ENCODE data around the gene KIF14.

KIF14 gene

GRCh38 chr1:200620273-200621131, at the start of gene KIF14:
TSS of gene KIF14 (minus strand) at chr1:200620751. CDS start at chr1:200618723, 2,028 bp downstream.
- Histone ChIP-seq H3K9me3 (ENCODE audit: control insufficient read depth, insufficient read depth, low read length) (no peaks in the 10 kb centered on the region), H3K9ac (ENCODE audit: low read depth, low read length) (peak within 1 kb of the TSS; percentile 86), H3K36me3 (ENCODE audit: insufficient read depth, low read length) (peaks cover 11% of the 10 kb centered on the region), H3K4me1 (ENCODE audit: insufficient read depth, low read length) (peaks cover 5% of the 10 kb centered on the region; the same call in 1 of the 2 replicates)

GRCh38 chr1:200669314-200670241, 49.0 kb upstream of the KIF14 start, which contains the start of gene DDX59:
TSS of gene DDX59 (minus strand) at chr1:200669907. CDS start at chr1:200666740, 3,167 bp downstream.
- Histone ChIP-seq H3K9me3 (ENCODE audit: control insufficient read depth, insufficient read depth, low read length) (no peaks in the 10 kb centered on the region), H3K36me3 (ENCODE audit: insufficient read depth, low read length) (no peaks in the 10 kb centered on the region; the same call in 1 of the 2 replicates), H3K9ac (ENCODE audit: low read depth, low read length) (peak within 1 kb of the TSS; percentile 96), H3K4me1 (ENCODE audit: insufficient read depth, low read length) (peaks cover 15% of the 10 kb centered on the region)

DNA sequence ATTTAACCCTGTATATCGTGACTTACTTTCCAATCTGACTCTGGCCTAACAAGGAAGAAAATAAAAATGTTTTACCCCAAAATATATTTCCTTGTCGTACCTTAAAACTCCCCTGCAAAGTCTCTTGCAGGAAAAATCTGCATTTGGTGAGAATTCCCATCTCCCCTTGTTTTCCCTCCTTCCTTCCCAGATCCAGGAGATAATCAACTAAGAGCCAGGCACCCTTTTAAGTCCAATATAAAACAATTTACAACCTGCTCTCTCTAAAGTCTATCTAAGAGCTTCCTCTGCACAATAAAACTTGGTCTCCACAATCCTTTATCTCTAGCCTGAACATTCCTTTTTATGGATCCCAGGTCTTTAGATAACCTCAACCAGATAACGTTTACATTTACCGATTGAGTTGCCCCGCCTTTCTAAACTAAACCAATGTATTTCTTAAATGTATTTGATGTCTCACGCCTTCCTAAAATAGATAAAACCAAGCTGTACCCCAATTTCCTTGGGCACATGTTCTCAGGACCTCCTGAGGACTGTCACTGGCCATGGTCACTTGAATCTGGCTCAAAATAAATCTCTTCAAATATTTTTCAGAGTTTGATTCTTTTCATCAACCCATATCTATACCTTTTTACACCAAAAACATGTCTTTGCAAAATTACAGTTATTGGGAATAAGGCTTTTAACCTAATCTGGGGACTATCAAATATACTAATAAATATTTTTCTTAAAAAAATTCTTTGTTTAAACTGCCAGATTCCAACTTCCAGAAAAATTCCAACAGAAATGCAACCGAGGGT, 48.2 kb upstream of the KIF14 start:
- H3K9me3 ChIP-seq (ENCODE audit: control insufficient read depth, insufficient read depth, low read length) = no peaks in the 10 kb centered on the region
- peaks cover 15% of the 10 kb centered on the region for H3K4me1 ChIP-seq (ENCODE audit: insufficient read depth, low read length)
- peak overlapping the region; percentile 96 for H3K9ac ChIP-seq (ENCODE audit: low read depth, low read length)
- no peaks in the 10 kb centered on the region; the same call in 1 of the 2 replicates for H3K36me3 ChIP-seq (ENCODE audit: insufficient read depth, low read length)

DNA sequence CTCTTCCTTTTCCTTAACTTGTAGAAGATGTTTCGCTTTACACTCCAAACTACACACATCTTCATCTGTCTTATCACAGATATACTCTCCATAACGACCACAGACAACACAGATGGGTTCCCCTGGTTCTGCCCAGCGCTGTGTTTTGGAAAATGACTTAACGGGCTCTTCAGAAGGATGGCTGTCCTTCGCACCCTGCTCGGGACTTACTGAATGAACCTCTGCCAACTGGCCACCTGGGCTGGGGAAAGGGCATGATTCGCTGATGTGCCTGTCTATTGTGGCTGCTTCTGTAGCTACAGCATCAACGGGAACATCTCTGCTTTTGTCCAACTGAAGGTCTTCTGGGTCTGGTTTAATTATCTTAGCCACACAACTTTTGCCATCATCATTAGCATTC, 45.8 kb upstream of the KIF14 start:
- H3K9me3 ChIP-seq (ENCODE audit: control insufficient read depth, insufficient read depth, low read length) = no peaks in the 10 kb centered on the region
- peaks cover 15% of the 10 kb centered on the region for H3K4me1 ChIP-seq (ENCODE audit: insufficient read depth, low read length)
- no peaks in the 10 kb centered on the region; the same call in none of the 2 replicates for H3K36me3 ChIP-seq (ENCODE audit: insufficient read depth, low read length)
- H3K9ac ChIP-seq (ENCODE audit: low read depth, low read length) = no peak overlapping the region

GRCh38 chr1:200665861-200666260, 45.3 kb upstream of the KIF14 start:
- H3K9me3 ChIP-seq (ENCODE audit: control insufficient read depth, insufficient read depth, low read length) = no peaks in the 10 kb centered on the region
- peaks cover 1% of the 10 kb centered on the region for H3K36me3 ChIP-seq (ENCODE audit: insufficient read depth, low read length)
- H3K9ac ChIP-seq (ENCODE audit: low read depth, low read length) = no peak overlapping the region
- peaks cover 15% of the 10 kb centered on the region for H3K4me1 ChIP-seq (ENCODE audit: insufficient read depth, low read length)

- Histone ChIP-seq H3K9ac (ENCODE audit: low read depth, low read length) (no peak overlapping the region), H3K9me3 (ENCODE audit: control insufficient read depth, insufficient read depth, low read length) (no peaks in the 10 kb centered on the region), H3K36me3 (ENCODE audit: insufficient read depth, low read length) (peaks cover 9% of the 10 kb centered on the region), H3K4me1 (ENCODE audit: insufficient read depth, low read length) (peaks cover 9% of the 10 kb centered on the region)
Observed at GRCh38 chr1:200660719-200661118, 40.2 kb upstream of the KIF14 start.

- H3K36me3 ChIP-seq (ENCODE audit: insufficient read depth, low read length) = peaks cover 12% of the 10 kb centered on the region
Observed at GRCh38 chr1:200659269-200659668, 38.7 kb upstream of the KIF14 start.

DNA sequence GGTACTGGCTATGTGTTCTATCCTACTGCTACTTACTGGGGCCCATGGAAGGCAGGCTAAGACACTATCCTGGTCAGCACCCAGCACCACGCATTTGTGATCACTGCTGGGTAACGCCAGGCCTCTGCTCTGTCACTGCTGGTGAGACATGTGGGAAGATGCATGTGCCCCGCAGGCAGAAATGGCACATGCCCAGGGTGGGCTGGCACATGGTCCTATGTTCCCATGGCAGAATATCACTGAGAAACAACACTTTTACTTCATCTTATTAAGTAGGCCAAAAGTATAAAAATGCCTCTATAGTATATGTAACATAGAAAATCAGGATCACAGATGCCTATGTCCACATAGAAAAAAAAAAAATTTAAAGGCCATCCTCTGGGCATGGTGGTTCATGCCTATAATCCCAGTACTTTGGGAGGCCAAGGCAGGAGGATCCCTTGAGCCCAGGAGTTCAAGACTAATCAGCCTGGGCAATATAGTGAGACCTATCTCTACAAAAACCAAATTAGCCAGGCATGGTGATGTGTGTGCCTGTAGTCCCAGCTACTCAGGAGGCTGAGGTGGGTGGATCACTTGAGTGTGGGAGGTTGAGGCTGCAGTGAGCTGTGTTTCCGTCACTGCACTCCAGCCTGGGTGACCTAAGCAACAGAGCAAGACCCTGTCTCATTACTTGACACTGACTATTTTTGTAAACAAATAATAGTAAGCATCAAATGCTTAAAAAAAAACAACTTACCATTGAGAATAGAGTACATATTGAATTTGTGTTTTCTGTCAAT, 37.7 kb upstream of the KIF14 start:
- peaks cover 16% of the 10 kb centered on the region for H3K4me1 ChIP-seq (ENCODE audit: insufficient read depth, low read length)
- no peak overlapping the region for H3K9ac ChIP-seq (ENCODE audit: low read depth, low read length)
- H3K36me3 ChIP-seq (ENCODE audit: insufficient read depth, low read length) = peaks cover 12% of the 10 kb centered on the region
- H3K9me3 ChIP-seq (ENCODE audit: control insufficient read depth, insufficient read depth, low read length) = no peaks in the 10 kb centered on the region

More at GRCh38 chr1:200659269-200659668, 38.7 kb upstream of the KIF14 start:
- Histone ChIP-seq H3K4me1 (ENCODE audit: insufficient read depth, low read length) (peaks cover 15% of the 10 kb centered on the region), H3K9me3 (ENCODE audit: control insufficient read depth, insufficient read depth, low read length) (no peaks in the 10 kb centered on the region), H3K9ac (ENCODE audit: low read depth, low read length) (no peak overlapping the region)

GRCh38 chr1:200654660-200655059, 34.1 kb upstream of the KIF14 start:
- Histone ChIP-seq H3K9me3 (ENCODE audit: control insufficient read depth, insufficient read depth, low read length) (no peaks in the 10 kb centered on the region), H3K9ac (ENCODE audit: low read depth, low read length) (no peak overlapping the region), H3K36me3 (ENCODE audit: insufficient read depth, low read length) (peaks cover 9% of the 10 kb centered on the region; the same call in 1 of the 2 replicates), H3K4me1 (ENCODE audit: insufficient read depth, low read length) (peaks cover 12% of the 10 kb centered on the region)

DNA sequence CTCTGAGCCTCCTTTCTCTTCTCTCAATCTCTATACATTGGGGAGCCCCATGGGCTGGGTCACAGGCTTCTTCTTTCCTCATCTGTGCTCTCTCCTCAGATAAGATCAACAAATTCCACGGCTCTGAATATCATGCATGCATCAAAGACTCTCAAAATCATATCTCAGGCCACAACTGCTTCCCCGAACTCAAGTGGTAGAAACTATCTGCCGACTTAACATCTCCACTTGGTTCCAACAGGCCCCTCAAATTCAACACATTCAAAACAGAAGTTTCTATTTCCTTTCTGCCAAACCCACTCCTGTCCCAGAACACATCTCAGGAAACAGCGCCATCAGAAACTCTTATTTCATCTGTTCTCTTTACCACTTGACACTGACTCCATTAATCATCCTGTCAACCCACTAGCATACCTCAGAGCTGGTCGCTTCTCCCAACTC, 32.5 kb upstream of the KIF14 start:
- peaks cover 10% of the 10 kb centered on the region for H3K4me1 ChIP-seq (ENCODE audit: insufficient read depth, low read length)
- no peaks in the 10 kb centered on the region for H3K9me3 ChIP-seq (ENCODE audit: control insufficient read depth, insufficient read depth, low read length)
- no peak overlapping the region for H3K9ac ChIP-seq (ENCODE audit: low read depth, low read length)
- H3K36me3 ChIP-seq (ENCODE audit: insufficient read depth, low read length) = peaks cover 11% of the 10 kb centered on the region; the same call in 1 of the 2 replicates

- peaks cover 10% of the 10 kb centered on the region for H3K4me1 ChIP-seq (ENCODE audit: insufficient read depth, low read length)
- no peaks in the 10 kb centered on the region for H3K9me3 ChIP-seq (ENCODE audit: control insufficient read depth, insufficient read depth, low read length)
- H3K9ac ChIP-seq (ENCODE audit: low read depth, low read length) = no peak overlapping the region
- H3K36me3 ChIP-seq (ENCODE audit: insufficient read depth, low read length) = peaks cover 11% of the 10 kb centered on the region; the same call in 1 of the 2 replicates
Observed at GRCh38 chr1:200652378-200652777, 31.8 kb upstream of the KIF14 start.

DNA sequence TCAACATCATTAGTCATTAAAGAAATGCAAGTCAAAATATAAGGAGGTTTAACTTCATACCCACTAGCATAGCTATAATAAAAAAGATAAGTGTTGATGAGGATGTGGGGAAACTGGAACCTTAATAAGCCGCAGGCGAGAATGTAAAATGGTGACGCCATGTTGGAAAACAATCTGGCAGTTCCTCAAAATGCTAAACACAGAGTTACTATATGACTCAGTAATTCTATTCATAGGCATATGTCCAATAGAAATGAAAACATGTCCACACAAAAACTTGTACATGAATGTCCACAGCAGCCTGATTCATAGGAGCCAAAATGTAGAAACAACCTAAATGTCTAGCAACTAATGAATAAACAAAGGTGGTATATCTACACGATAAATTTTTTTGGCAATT, 26.0 kb upstream of the KIF14 start:
- no peaks in the 10 kb centered on the region for H3K9me3 ChIP-seq (ENCODE audit: control insufficient read depth, insufficient read depth, low read length)
- peaks cover 14% of the 10 kb centered on the region; the same call in 1 of the 2 replicates for H3K36me3 ChIP-seq (ENCODE audit: insufficient read depth, low read length)
- H3K4me1 ChIP-seq (ENCODE audit: insufficient read depth, low read length) = no peaks in the 10 kb centered on the region
- no peak overlapping the region for H3K9ac ChIP-seq (ENCODE audit: low read depth, low read length)

- H3K9me3 ChIP-seq (ENCODE audit: control insufficient read depth, insufficient read depth, low read length) = no peaks in the 10 kb centered on the region
- H3K36me3 ChIP-seq (ENCODE audit: insufficient read depth, low read length) = peaks cover 14% of the 10 kb centered on the region; the same call in 1 of the 2 replicates
- H3K9ac ChIP-seq (ENCODE audit: low read depth, low read length) = no peak overlapping the region
- H3K4me1 ChIP-seq (ENCODE audit: insufficient read depth, low read length) = peaks cover 9% of the 10 kb centered on the region
Observed at GRCh38 chr1:200644021-200644420, 23.5 kb upstream of the KIF14 start.

Measured in ES-I3 (cell line).